Measurements from ENCODE around the gene PCDH19.

DNA sequence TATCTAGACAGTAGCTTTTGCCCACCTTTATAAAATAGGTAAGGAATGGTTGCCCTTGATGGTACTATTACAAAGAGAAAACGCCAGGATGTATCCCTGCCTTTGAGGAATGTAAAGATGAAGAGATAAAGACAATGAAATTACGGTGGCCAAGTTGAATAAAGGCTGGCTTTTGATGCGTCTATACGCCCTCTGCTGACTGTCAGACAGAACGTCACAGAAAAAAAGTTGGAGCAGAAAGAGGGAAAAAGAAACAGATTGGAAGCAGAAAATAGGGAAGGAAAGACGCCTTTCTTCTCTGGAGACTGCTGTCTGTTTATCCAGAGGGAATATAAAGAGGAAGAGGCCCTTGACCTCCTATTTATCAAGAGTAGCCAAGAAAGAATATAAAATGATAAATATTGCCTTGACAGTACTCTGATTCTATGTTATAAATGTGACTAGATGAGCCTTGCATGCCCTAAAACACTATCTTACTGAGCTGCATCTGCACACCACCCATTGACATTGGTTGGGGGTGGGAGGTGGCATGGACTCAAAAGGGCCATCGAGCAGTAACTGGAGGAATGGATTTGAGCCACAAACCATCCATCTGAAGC is 30.6 kb downstream of the PCDH19 start:
- TF ChIP-seq EZH2 (IDR thresholded peaks at IDR 0.05; ENCODE audit: insufficient read depth, poor library complexity, severe bottlenecking) (no peak), EZH2phosphoT487 (IDR thresholded peaks at IDR 0.05; ENCODE audit: insufficient read depth, low read depth) (no peak)
